HG03060 (cell line): ENCODE measurements around the gene BICD1.
A peak's percentile ranks its signal among the peaks of the same experiment; 100 is the strongest.

Source experiments
- ATAC-seq: cut with Tn5 transposase; IDR thresholded peaks from one replicate; pipeline ENCODE4 v1.9.1; 2021; ENCODE audit warnings: low read depth, moderate number of reproducible peaks; ENCODE audit not compliant: unreplicated experiment

BICD1 gene

DNA sequence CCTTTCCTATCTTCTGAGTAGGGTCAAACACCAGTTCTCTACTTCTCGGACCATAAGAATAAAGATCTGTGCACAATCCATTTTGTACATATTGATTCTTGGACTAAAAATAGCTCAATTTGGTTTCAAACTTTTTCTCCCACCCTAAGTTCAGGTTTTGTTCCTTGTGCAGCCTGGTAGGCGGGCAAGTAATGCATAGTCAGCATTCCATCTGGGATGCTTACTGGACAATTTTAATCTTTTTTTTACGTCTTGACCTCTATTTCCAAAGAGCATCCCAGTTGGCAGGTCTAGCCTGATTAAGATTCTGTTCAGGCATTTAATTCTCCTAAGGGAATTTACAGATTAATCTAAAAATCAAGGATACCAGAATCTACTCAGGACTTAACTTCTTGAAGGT is 126.9 kb downstream of the BICD1 start:
- no peak for ATAC-seq

DNA sequence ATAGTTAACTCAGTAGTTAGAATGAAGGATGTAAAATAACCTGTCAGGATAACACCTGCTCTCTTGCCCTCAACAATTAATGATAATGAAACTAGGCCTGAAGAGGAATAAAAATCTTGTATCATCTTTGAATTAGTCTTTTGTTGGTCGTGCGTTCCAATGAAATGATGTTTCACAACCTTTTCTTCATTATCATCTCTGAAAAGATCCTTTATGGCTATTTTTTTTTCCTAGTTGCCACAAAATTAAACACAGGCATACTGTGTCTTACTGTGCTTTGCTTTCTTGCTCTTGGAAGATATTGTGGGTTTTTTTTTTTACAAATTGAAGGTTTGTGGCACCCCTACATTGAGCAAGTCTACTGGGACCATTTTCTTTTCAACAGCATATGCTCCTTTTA is 128.6 kb downstream of the BICD1 start:
- no peak for ATAC-seq

DNA sequence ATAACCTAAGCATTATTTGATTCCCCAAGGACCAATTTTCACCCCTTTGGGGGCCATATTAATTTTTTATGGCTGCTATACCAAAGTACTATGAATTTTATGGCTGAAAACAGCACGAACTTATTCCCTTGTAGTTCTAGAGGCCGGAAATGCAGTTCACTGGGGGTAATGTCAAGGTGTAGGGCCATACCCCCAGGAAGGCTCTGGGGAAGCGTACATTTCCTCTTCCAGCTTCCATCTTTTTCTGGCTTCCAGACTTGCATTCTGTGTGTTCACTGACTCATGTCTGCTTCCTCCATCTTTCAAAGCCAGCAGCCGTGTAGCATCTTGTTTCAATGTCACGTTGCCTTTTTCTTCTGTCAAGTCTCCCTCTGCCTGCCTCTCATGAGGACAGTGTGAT is 133.5 kb downstream of the BICD1 start:
- ATAC-seq = no peak

DNA sequence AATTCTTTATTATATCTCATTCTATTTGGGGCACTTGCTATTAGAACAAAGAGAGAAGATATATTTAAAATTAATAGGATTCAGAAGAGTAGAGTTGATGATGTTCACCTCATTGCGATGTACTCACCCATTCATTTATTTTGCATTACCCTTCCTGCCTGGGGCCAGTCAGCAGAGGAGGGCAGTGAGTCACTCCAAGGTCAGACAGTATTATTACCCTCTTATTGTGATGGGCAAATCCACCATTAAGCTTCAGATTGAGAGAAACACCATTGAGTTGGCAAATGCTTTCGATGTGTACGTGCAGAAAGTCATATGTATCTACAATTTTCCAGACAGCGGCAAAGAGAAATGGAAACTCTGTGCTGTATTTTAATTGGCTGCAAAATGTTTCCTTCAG is 134.2 kb downstream of the BICD1 start:
- ATAC-seq = no peak

DNA sequence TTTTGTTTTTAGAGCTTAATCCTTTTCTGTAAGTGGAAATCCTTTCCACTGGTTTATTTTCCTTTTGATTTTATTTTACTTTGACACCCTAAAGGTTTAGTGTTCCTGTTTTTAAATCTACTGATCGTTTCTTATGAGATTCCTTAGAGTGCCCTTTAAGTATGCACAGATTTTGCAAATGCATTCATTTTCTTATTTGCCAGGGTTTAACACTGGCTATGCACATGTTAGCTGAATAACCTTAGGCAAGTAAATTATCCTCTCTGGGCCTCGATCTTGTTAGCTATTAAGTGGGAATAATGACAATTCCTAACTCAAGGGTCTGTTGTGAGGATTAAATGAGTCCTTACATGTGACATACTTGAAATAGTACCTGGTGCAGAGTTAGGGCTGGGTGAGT is 136.0 kb downstream of the BICD1 start:
- ATAC-seq = no peak

DNA sequence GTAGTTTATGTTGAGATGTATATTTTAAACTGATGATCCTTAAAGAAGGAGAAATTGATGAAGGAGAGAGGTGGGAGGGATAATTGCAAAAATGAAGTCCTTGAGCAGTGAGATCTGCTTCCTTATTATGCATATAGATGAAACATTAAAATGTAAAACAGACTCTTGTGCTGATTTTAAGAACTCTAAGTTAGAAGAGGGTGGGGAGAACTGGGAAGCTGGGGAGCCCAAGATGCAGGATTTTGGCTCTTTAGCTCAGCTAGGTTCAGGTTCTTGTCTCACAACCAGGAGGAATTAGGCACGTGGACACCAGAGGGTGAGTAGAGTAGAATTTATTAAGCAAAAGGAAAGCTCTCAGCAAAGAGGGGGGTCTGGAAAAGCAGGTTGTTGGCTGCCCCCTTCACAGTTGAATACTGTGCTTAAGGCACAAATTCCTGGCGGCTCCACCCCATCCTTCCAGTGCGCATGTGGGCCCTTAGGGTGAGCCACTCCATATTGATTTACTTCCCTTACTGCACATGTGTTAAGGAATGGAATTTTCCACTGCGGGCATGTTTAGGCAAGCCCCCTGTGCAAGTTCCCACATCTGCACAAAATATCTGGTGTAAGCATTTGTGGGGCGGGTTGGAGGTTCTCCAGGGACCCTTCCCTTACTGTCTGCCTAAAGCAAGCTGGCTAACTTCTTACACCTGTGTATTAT is 141.9 kb downstream of the BICD1 start:
- ATAC-seq = no peak

DNA sequence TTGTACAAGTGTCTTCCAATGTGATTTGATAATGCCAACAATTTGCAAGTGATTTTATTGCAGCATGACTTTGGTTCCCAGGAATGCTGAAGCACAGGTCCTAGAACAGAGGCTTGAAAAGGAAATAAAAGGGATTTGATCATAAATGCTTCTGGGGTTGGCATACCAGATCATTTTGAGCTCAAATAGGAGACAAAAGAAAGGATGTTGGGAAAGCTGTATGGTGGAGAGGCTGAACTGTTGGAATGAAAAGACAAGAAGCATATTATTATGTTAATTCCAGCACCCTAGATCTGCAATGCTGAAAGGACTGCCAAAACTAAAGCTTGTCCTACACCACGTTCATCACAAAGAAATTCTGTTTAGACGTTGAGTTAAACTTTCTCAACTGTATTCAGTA is 143.1 kb downstream of the BICD1 start:
- ATAC-seq = no peak

DNA sequence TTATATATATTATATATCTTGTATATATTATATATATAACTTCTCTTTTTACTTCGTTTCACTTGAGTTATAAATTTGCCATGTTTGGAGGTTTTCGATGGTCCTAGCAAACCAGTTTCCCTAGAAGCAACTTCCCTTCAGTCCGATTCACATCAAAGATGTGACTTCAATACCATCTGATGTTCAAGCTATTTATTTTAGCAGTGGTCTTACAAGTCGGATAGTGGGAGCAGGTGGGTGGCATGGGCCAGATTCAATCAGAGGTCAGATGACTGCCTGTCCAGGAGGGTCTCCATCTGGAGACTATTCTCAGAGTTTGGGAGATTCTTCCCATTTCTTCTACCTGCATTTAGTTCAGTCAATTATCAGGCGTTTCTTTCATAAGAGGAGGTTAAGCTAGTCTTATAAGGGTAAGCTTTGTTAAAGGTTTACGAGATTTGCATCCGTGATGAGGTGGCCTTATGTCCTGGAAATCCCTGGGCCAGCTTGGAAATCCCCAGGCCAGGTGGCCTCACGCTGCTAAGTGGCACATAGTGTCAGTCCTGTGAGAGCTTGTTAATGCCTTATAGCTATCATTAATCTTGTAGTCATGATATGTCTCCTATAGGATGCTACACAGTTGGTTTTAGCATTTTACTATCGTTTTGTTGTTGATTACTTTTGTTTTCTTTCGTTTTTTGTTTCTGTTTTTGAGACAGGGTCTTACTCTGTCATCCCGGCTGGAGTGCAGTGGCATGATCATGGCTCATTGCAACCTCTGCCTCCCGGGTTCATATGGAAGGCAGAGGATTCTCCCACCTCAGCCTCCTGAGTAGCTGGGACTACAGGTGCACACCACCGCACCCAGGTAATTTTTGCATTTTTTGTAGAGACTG is 145.8 kb downstream of the BICD1 start:
- peak; percentile 83 for ATAC-seq

DNA sequence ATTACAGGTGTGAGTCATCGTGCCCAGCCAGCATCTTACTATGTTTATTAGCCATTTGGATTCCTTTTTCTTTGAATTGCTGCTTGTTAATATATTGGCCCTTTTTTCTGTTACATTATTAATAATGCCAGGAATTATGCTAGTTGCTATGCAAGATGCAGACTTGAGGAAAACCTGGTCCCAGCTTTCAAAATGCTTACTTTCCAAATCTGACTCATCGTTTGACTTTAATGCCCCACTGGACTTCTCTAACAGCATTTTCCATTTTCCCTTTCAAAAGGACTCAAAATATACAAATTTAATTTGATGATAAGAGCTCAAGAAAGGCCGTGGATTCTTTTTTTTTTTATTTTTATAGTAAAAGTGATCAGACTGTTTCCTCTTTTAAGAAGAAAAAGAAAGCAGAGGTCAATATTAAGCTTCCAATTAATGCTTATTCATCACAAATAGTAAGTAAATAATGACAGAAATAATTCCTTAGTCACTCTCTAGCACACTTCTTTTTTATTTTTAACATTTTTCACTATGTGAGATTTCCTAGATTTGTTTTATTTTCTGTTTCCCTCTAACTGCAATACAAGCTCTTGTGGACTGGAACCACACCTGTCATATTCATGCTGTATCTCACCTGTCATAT is 146.6 kb downstream of the BICD1 start:
- no peak for ATAC-seq

DNA sequence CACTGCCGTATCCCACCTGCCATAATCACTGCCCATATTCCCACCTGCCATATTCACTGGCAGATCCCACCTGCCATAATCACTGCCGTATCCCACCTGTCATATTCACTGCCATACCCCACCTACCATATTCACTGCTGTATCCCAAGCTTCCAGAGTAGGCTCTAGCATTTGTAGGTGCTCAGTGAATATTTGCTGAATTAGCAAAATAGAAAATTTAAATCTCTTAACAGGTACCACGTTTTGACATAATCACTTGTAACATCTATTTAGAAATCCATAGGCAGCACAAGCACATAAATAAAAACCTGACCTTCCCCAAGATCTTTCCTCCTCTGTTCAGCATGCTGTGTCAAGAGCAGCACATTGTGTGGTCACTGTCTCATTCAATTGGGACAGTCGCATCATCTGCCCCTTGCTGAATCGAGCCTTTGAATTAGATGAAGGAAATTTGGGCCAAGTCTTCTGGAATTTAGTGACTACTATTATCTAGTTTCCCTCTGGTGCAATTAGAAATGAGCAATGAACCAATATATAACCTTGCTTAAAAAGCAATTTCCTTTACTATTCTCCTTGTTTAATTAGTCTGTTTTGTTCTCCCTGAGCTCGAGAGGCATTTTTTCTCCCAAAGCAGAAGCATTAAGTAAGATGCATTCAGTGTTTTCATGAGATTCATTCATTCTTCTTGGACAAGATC is 147.8 kb downstream of the BICD1 start:
- ATAC-seq = no peak

DNA sequence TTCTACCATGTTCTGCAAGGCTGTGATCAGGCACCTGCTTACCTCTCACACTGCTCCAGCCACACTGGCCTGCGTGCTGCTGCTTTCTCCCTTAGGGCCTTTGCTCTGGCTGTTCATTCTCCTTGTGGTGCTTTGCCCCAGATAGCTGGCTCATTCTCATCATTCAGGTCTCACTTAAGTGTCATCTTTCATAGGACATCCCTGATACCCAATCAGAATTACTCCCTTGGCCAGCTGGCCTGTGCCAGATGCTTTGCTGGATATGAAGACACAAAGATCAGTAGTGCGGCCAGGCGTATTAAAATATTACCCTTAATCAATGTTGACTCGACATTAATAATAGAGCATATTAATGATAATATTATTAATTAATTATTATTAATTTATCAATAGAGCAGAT is 148.9 kb downstream of the BICD1 start:
- ATAC-seq = no peak

DNA sequence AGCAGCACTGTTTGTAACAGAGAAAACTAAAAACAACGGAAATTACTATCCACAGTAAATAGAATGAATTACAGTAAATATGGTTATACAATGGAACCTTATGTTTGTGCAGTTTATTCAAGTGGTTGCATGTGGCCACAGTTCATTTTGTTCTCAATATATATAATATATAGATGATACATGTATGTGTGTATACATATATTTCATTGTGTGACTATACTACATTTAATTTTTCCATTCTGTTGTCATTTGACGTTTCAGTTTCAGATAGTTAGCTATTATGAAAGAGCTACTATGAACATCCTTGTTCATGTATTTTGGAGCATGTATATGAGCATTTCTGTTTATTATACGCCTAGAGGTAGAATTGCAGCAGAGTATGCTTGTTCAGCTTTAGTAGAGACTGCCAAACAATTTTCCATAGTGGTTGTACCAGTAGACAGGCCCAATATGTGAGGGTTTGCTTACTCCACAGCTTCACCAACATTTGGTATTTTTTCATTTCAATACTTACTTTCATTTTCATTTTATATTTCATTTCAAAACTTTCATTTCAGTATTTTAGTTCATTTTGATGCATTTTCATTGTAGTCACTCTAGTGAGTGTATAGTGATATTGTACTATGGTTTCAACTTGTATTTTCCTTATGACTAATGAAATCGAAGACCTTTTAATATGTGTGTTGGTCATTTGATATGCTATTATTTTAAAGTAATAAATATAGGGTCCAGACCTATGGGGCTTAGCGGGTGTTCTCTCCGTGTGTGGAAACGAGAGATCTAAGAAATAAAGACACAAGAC is 151.2 kb downstream of the BICD1 start:
- no peak for ATAC-seq

DNA sequence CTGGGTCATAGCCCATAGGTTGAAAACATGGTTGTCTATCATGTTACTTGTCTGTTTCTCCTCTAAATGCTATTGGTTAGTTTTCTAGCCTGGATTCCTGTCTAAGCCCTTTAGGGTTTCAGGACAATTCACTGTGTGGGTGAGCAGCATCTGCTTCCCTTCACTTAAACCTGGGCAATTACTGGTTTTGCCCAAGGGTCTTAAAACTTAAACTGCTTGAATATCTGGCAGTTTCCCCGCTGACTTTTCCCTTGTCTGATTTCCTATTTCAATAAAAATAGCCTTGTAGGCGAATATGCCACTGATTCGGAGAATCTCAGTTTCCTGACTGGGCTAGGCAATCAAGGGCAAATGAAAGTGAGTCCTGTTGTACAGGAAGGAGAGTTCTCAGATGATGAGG is 154.0 kb downstream of the BICD1 start:
- no peak for ATAC-seq

DNA sequence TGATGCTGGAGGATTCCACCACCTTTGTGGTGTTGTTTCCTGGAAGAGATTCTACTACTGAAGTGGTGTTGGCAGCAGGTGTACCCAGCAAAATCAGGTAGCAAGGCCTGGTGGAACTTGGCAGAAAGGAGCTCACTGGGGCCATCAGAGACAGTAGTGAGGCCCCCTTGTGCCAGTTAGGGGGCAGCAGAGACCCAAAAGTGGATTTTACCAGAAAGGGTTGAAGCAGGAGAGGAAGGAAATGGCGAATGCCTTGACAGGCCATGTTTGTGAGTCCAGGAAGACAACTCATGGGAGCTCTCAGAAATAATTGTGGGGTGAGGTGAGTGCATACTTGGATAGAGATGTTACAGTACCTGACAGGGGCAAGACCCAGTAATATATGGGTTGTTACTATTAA is 155.0 kb downstream of the BICD1 start:
- no peak for ATAC-seq

DNA sequence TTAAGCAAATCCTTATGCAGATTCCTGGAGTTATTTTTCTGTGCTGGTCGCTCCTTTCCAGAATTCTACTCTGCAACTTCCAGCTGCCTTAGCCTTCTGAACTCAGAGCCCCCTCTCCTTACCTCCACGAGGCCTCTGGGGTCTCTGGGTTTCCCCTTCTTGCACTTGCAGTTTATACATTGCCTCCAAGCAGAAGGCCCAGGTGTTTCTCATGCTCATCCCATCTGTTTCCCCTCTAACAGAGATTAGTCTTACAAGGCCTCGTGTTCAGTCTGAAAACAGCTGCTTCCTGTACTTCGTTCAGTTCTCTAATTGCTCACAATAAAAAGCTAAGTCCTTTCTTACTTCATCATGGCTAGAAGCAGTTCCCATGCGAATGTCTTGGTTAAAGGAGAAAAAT is 158.3 kb downstream of the BICD1 start:
- no peak for ATAC-seq

DNA sequence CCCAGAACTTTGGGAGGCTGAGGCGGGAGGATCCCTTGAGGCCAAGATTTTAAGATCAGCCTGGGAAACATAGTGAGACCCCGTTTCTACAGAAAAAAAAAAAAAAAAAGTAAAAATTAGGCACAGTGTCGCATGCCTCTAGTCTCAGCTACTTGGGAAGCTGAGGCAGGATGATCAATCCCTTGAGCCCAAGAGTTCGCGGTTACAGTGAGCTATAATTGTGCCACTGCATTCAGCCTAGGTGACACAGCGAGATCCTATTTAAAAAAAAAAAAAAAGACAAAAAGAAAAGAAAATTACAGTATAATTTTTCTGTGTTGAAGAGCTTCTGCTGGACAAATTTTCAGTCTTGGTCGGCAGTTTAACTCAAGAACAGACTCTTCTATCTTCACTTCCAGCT is 158.8 kb downstream of the BICD1 start:
- ATAC-seq = no peak

DNA sequence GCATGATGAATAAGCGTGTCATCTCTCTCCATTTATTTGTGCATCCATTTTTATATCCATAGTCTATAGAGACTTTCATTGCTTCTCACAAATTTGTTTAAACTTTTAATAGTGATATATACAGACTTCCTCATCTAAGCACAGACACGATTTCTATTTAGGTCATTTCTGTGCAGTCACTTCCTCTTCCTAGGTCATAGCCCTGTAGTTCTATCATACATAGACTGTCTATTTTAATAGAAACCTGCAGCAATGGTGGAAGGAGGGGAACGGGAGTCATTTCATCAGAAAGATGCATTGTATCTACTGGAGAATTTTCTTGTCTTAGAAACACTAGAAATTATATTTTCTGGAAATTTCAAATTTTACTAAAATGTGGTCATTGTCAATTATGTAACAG is 159.3 kb downstream of the BICD1 start:
- ATAC-seq = no peak

DNA sequence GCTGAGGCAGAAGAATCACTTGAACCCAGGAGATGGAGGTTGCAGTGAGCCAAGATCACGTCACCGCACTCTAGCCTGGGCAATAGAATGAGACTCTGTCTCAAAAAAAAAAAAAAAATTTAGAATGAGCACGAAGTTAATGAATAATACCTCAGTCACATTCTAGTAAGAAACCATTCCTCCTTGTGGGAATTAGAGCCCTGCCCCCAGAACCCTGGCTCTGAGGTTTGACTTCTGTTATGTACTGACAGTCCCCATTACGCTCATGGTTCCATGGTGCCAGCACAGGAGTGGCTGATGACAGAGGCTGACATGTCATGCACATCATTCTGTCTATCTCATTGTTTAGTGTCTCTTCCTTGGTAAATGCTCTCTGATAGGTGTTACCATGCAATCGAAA is 160.1 kb downstream of the BICD1 start:
- no peak for ATAC-seq

DNA sequence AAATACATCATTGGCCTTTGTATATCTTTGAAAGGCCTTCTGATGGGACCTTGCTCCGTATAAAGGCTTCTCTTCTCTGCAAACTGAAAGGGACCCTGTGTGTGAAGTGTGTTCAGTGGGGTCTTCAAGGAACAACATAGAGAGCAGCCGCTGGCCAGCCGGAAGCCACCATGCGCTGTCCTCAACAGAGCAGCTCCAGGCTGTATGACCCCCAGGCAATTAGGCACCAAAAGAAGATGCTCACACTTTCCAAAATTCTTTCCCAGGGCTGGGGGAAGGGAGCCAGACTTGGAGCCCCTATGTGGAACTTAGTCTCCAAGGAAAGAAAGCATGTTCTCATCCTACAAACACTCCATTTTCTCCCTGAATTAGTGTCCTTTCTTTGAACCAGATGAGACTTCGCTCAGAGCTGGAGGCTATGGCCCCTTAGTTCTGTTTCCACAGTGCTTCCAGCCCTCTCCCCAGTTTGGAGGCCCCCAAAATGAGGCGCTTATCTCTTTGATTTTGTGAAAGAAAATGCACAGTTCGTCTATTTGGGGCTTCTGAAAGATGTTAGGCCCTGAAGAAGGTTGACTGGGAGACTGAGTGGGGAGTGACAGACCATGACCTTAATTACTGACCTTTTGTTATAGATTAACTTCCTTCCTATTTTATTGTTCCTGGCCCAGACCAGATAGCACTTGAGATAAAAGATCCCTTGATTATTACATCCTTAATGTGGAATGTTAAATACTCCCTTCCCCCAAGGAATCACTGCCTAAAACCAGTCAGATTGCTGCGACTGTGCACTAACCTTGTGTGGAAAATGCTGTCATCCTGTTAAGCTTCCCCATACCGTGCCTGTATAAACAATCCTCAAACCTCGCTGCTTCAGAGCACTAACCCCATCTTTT is 164.4 kb downstream of the BICD1 start:
- ATAC-seq = no peak
